Mammary epithelial cell (primary cell): ENCODE measurements around the gene DCDC2C.

Source experiments
- EZH2 ChIP-seq: IDR thresholded peaks from 2 replicates; pipeline ENCODE4 v1.6.1; 2012; ENCODE audit warnings: low read length, inconsistent platforms, borderline replicate concordance
- TF ChIP-seq, protein P1 (sequence below), 2 donors: IDR thresholded peaks in 1 of 2; conservative IDR thresholded peaks in 1 of 2; 2 replicates each; pipeline ENCODE4 v1.5.1; 2011 to 2012; ENCODE audit warnings: inconsistent platforms in 2 of 2, low read length in 2 of 2, mild to moderate bottlenecking in 2 of 2, control low read depth in 1 of 2, low read depth in 1 of 2; ENCODE audit not compliant: insufficient read depth in 1 of 2; ENCODE audit errors: extremely low read depth in 1 of 2

DNA sequence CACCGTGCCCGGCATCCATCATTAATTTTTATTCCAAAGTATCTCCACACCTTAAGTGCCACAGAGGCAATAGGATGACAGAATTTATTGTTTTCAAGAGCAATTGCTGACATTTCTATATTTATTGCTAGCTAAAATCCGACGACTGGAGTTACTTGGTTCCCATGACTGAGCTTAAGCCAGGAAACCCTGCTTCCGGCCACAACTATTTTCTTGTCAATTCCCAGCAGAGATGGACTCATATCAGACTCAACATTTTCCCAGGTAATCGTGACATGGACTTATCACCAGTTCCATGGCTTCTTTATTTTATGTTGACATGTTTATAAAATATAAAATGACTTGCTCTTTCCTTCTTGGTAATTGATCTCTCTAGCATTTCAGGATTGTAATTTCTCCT is 20.6 kb upstream of the DCDC2C start:
- TF ChIP-seq, protein P1, sequence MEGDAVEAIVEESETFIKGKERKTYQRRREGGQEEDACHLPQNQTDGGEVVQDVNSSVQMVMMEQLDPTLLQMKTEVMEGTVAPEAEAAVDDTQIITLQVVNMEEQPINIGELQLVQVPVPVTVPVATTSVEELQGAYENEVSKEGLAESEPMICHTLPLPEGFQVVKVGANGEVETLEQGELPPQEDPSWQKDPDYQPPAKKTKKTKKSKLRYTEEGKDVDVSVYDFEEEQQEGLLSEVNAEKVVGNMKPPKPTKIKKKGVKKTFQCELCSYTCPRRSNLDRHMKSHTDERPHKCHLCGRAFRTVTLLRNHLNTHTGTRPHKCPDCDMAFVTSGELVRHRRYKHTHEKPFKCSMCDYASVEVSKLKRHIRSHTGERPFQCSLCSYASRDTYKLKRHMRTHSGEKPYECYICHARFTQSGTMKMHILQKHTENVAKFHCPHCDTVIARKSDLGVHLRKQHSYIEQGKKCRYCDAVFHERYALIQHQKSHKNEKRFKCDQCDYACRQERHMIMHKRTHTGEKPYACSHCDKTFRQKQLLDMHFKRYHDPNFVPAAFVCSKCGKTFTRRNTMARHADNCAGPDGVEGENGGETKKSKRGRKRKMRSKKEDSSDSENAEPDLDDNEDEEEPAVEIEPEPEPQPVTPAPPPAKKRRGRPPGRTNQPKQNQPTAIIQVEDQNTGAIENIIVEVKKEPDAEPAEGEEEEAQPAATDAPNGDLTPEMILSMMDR (conservative IDR thresholded peaks at IDR 0.05 in 1 of 2, IDR thresholded peaks at IDR 0.05 in 1 of 2; ENCODE audit: extremely low read depth in 1 of 2, insufficient read depth in 1 of 2, low read depth in 1 of 2, low read length in 2 of 2), result no peak
- TF ChIP-seq EZH2, result no peak
